Transverse colon (tissue), 4 donors: ENCODE results near the gene IL1RAPL1.

Source experiments
- CTCF ChIP-seq, 5 experiments: fragments of 200-600 bp in 3 of 5; fragments of 450-650 bp in 2 of 5; sonication (generic) in 3 of 5; IDR thresholded peaks; 1 replicate in 2 of 5; 2 replicates in 3 of 5; pipeline ENCODE4 v1.5.1; 2016 to 2017; ENCODE audit warnings: antibody characterized with exemption in 5 of 5, inconsistent platforms in 3 of 5, mild to moderate bottlenecking in 2 of 5, moderate library complexity in 1 of 5
- EP300 ChIP-seq: sonication (generic); formaldehyde crosslinking; IDR thresholded peaks from one replicate; pipeline ENCODE4 v1.6.1; 2017; ENCODE audit warnings: antibody characterized with exemption, low read depth
- POLR2AphosphoS5 ChIP-seq, 3 donors: sonication (generic); formaldehyde crosslinking; IDR thresholded peaks; one replicate each; pipeline ENCODE4 v1.6.1; 2016; ENCODE audit warnings: antibody characterized with exemption in 3 of 3

- TF ChIP-seq POLR2AphosphoS5 (IDR thresholded peaks at IDR 0.05) (no peak), EP300 (no peak), CTCF (IDR thresholded peaks at IDR 0.05) (no peak)
Observed at GRCh38 chrX:28668303-28668702, 81.1 kb downstream of the IL1RAPL1 start.
